Measurements from ENCODE around the gene USP7. TPM values are rescaled to one million over a fixed set of nuclear protein-coding genes. Genes with fewer than 3 reads are reported as not detected.

Gene USP7
- total and polyA plus RNA-seq, 4 donors = 13.7 to 85.6 (median 37.7) TPM

DNA sequence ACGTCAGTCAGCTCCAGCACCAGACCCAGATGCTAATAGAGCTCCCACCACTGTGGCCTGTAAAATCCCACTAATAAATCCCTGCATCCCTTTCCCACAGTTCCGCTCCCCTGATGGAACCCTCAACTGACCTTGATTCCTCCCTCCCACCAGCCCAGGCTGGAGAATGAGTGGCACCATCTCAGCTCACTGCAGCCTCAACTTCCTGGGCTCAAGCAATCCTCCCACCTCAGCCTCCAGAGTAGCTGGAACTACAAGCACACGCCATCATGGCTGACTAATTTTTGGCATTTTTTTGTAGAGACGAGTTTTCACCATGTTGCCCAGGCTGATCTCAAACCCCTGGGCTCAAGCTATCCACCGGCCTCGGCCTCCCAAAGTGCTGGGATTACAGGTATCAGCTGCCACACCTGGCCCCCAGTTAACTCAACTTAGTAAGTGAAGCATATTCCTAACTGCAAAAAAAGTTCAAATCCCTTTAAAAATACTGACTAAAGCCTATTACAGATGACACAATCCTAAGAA lies 15.6 kb downstream of the USP7 start:
- no peaks in the 10 kb centered on the region for H3K27me3 ChIP-seq (ENCODE audit: control insufficient read depth in 4 of 4, insufficient read depth in 4 of 4, low read length in 3 of 4)
- no peak for DNase-seq (ENCODE audit: low spot score)
- no peak overlapping the region for H3K4me3 ChIP-seq (ENCODE audit: low read depth in 1 of 3, low read length in 3 of 3)
- 92% methylated on average over 6 of the region's 6 CpGs for WGBS
- H3K9me3 ChIP-seq (ENCODE audit: control insufficient read depth in 4 of 4, low read length in 3 of 4) = no peaks in the 10 kb centered on the region
- no peak overlapping the region for H3K27ac ChIP-seq (ENCODE audit: low read depth in 1 of 2, low read length in 2 of 2)
- H3K36me3 ChIP-seq (ENCODE audit: control insufficient read depth in 4 of 4, insufficient read depth in 3 of 4, low read depth in 1 of 4, low read length in 3 of 4) = no peaks in the 10 kb centered on the region
- peaks cover 14 to 30% (median 22%) of the 10 kb centered on the region in 4 donors for H3K4me1 ChIP-seq (ENCODE audit: control insufficient read depth in 4 of 4, insufficient read depth in 4 of 4, low read length in 3 of 4)
- H3K9ac ChIP-seq (ENCODE audit: low read depth in 1 of 2, low read length in 2 of 2) = no peak overlapping the region
- TF ChIP-seq TAF1 (conservative IDR thresholded peaks at IDR 0.05) = no peak
- no peak for TF ChIP-seq HNF4A (conservative IDR thresholded peaks at IDR 0.05)
- TF ChIP-seq, protein P1, sequence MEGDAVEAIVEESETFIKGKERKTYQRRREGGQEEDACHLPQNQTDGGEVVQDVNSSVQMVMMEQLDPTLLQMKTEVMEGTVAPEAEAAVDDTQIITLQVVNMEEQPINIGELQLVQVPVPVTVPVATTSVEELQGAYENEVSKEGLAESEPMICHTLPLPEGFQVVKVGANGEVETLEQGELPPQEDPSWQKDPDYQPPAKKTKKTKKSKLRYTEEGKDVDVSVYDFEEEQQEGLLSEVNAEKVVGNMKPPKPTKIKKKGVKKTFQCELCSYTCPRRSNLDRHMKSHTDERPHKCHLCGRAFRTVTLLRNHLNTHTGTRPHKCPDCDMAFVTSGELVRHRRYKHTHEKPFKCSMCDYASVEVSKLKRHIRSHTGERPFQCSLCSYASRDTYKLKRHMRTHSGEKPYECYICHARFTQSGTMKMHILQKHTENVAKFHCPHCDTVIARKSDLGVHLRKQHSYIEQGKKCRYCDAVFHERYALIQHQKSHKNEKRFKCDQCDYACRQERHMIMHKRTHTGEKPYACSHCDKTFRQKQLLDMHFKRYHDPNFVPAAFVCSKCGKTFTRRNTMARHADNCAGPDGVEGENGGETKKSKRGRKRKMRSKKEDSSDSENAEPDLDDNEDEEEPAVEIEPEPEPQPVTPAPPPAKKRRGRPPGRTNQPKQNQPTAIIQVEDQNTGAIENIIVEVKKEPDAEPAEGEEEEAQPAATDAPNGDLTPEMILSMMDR (IDR thresholded peaks at IDR 0.05; ENCODE audit: low read depth, low read length, missing input control) = no peak

DNA sequence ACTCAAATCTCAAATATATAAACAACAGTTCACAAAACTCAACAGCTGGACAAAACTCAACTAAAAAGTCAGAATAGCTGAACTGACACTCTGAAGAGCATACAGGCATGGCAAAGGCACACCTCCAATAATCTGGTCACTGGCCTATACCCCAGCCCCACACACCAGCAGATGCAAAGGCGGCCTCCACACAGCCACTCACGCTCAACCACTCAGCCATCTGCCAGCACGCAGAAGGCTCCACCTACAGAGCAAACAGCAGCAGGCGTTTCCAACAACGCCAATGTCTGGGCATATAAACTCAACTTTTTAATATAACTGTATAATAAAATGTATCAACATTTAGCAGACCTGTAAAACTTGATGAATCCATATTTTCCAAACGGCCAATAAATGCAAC lies 17.2 kb downstream of the USP7 start:
- Histone ChIP-seq H3K27me3 (ENCODE audit: control insufficient read depth in 4 of 4, insufficient read depth in 4 of 4, low read length in 3 of 4) (no peaks in the 10 kb centered on the region), H3K4me3 (ENCODE audit: low read depth in 1 of 3, low read length in 3 of 3) (no peak overlapping the region), H3K9ac (ENCODE audit: low read depth in 1 of 2, low read length in 2 of 2) (no peak overlapping the region), H3K36me3 (ENCODE audit: control insufficient read depth in 4 of 4, insufficient read depth in 3 of 4, low read depth in 1 of 4, low read length in 3 of 4) (no peaks in the 10 kb centered on the region), H3K9me3 (ENCODE audit: control insufficient read depth in 4 of 4, low read length in 3 of 4) (no peaks in the 10 kb centered on the region), H3K4me1 (ENCODE audit: control insufficient read depth in 4 of 4, insufficient read depth in 4 of 4, low read length in 3 of 4) (peaks cover 13 to 35% (median 21%) of the 10 kb centered on the region in 4 donors), H3K27ac (ENCODE audit: low read depth in 1 of 2, low read length in 2 of 2) (no peak overlapping the region)
- no peak for DNase-seq (ENCODE audit: low spot score)
- WGBS = 77% methylated on average over 6 of the region's 6 CpGs
- TF ChIP-seq RXRA (IDR thresholded peaks at IDR 0.05) (no peak), SP1 (IDR thresholded peaks at IDR 0.05) (no peak), FOXA2 (IDR thresholded peaks at IDR 0.05) (no peak), HNF4A (conservative IDR thresholded peaks at IDR 0.05) (no peak), JUND (IDR thresholded peaks at IDR 0.05) (no peak)
- TF ChIP-seq, protein P2, sequence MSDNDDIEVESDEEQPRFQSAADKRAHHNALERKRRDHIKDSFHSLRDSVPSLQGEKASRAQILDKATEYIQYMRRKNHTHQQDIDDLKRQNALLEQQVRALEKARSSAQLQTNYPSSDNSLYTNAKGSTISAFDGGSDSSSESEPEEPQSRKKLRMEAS (IDR thresholded peaks at IDR 0.05) = no peak

DNA sequence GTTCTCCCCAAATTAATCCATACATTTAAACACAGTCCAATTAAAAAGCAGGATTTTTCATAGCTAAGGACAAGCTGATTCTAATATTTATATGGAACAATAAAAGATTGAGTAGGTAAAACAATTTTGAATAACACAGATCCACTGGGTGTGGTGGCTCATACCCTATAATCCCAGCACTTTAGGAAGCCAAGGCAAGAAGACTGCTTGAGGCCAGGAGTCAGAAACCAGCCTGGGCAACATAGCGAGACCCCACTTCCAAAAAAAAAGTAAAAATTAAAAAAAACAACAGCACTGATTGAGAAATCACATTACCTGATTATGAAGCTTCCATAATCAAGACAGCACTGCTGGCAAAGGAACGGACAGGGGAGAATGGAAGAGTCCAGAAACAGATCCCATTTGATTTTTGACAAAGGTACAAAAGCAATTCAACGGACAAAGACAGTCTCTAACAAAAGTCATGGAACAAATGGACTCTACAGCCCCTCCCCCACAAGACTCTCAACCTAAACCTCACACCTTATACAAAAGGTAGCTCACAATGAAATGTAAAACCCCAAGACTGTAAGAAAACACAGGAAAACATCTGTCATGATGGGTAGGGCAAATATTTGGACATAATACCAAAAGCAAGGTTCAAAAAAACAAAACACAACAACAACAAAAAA lies 17.9 kb downstream of the USP7 start:
- Histone ChIP-seq H3K27ac (ENCODE audit: low read depth in 1 of 2, low read length in 2 of 2) (no peak overlapping the region), H3K27me3 (ENCODE audit: control insufficient read depth in 4 of 4, insufficient read depth in 4 of 4, low read length in 3 of 4) (no peaks in the 10 kb centered on the region), H3K9ac (ENCODE audit: low read depth in 1 of 2, low read length in 2 of 2) (no peak overlapping the region), H3K36me3 (ENCODE audit: control insufficient read depth in 4 of 4, insufficient read depth in 3 of 4, low read depth in 1 of 4, low read length in 3 of 4) (no peaks in the 10 kb centered on the region), H3K4me1 (ENCODE audit: control insufficient read depth in 4 of 4, insufficient read depth in 4 of 4, low read length in 3 of 4) (peaks cover 7 to 28% (median 18%) of the 10 kb centered on the region in 4 donors), H3K4me3 (ENCODE audit: low read depth in 1 of 3, low read length in 3 of 3) (no peak overlapping the region), H3K9me3 (ENCODE audit: control insufficient read depth in 4 of 4, low read length in 3 of 4) (no peaks in the 10 kb centered on the region)
- no peak for TF ChIP-seq FOXA1 (IDR thresholded peaks at IDR 0.05)
- TF ChIP-seq RXRA (IDR thresholded peaks at IDR 0.05) = no peak
- no peak for TF ChIP-seq YY1 (IDR thresholded peaks at IDR 0.05)
- TF ChIP-seq TAF1 (conservative IDR thresholded peaks at IDR 0.05) = no peak
- TF ChIP-seq, protein P3, sequence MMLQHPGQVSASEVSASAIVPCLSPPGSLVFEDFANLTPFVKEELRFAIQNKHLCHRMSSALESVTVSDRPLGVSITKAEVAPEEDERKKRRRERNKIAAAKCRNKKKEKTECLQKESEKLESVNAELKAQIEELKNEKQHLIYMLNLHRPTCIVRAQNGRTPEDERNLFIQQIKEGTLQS (IDR thresholded peaks at IDR 0.05) = no peak
- TF ChIP-seq HNF4A (conservative IDR thresholded peaks at IDR 0.05) = no peak
- TF ChIP-seq HNF4G (IDR thresholded peaks at IDR 0.05) = no peak
- no peak for TF ChIP-seq RAD21 (IDR thresholded peaks at IDR 0.05)
- DNase-seq (ENCODE audit: low spot score) = no peak
- 87% methylated on average over 3 of the region's 3 CpGs for WGBS
